Fibroblast of lung (primary cell): ENCODE measurements around the gene ZNF644. TPM values are rescaled to one million over a fixed set of nuclear protein-coding genes. Genes with fewer than 3 reads are reported as not detected.
"Not testable (repeated sequence)": the region's sequence is repeated elsewhere in the genome, so short reads cannot be mapped to it uniquely, and the experiment has no call there.

ENCODE experiments used
- DNase-seq, 2 donors: peaks; one replicate each; pipeline versions ENCODE4 v3.0.0 to v3.0.0-alpha.2; 2010; ENCODE audit warnings: low read depth in 2 of 2
- H2AFZ ChIP-seq: 2 replicates; pipeline ENCODE4 v1.5.1; 2012; ENCODE audit warnings: low read length, control low read depth, inconsistent platforms
- H3K27ac ChIP-seq: 2 replicates; pipeline ENCODE4 v1.5.1; 2011; ENCODE audit warnings: low read length, control low read depth; ENCODE audit not compliant: insufficient read depth
- H3K27me3 ChIP-seq: 2 replicates; pipeline ENCODE4 v1.5.1; 2011; ENCODE audit warnings: mild to moderate bottlenecking, low read length; ENCODE audit not compliant: control insufficient read depth, insufficient read depth
- H3K36me3 ChIP-seq: 2 replicates; pipeline ENCODE4 v1.5.1; 2011; ENCODE audit warnings: low read length; ENCODE audit not compliant: control insufficient read depth, insufficient read depth
- H3K4me1 ChIP-seq: 2 replicates; pipeline ENCODE4 v1.5.1; 2011; ENCODE audit warnings: low read length; ENCODE audit not compliant: control insufficient read depth, insufficient read depth; ENCODE audit errors: extremely low read depth
- H3K4me2 ChIP-seq: 2 replicates; pipeline ENCODE4 v1.5.1; 2011; ENCODE audit warnings: low read length, control low read depth; ENCODE audit not compliant: insufficient read depth; ENCODE audit errors: extremely low read depth
- H3K4me3 ChIP-seq, 4 experiments: fragments of 200-600 bp in 1 of 4; sonication (generic) in 1 of 4; replicated peaks in 1 of 4; 2 replicates each; pipeline ENCODE4 v1.5.1; 2011 to 2016; ENCODE audit warnings: low read length in 4 of 4, low read depth in 3 of 4, mild to moderate bottlenecking in 3 of 4, control low read depth in 2 of 4, inconsistent platforms in 1 of 4, mixed read lengths in 1 of 4; ENCODE audit not compliant: insufficient read depth in 1 of 4; ENCODE audit errors: control extremely low read depth in 1 of 4
- H3K79me2 ChIP-seq: 2 replicates; pipeline ENCODE4 v1.5.1; 2012; ENCODE audit warnings: mild to moderate bottlenecking, low read length, inconsistent platforms; ENCODE audit not compliant: control insufficient read depth, insufficient read depth
- H3K9ac ChIP-seq: 2 replicates; pipeline ENCODE4 v1.5.1; 2011; ENCODE audit warnings: mild to moderate bottlenecking, low read length, control low read depth; ENCODE audit not compliant: insufficient read depth
- H3K9me3 ChIP-seq: 2 replicates; pipeline ENCODE4 v1.5.1; 2012; ENCODE audit warnings: low read depth, low read length; ENCODE audit not compliant: control insufficient read depth, insufficient read depth
- H4K20me1 ChIP-seq: 2 replicates; pipeline ENCODE4 v1.5.1; 2011; ENCODE audit warnings: low read length; ENCODE audit not compliant: control insufficient read depth, insufficient read depth; ENCODE audit errors: extremely low read depth
- CTCF ChIP-seq, 2 donors: IDR thresholded peaks in 1 of 2; conservative IDR thresholded peaks in 1 of 2; 1 replicate in 1 of 2; 2 replicates in 1 of 2; pipeline ENCODE4 v1.5.1; 2011 to 2012; ENCODE audit warnings: low read length in 2 of 2, control low read depth in 1 of 2, inconsistent platforms in 1 of 2, low read depth in 1 of 2, mild to moderate bottlenecking in 1 of 2
- EZH2 ChIP-seq: IDR thresholded peaks from 2 replicates; pipeline ENCODE4 v1.5.1; 2012; ENCODE audit warnings: low read length, control low read depth, mild to moderate bottlenecking; ENCODE audit errors: missing control alignments
- polyA plus RNA-seq, 2 donors: library from polyadenylated mRNA; depleted of rRNA in 1 of 2; stranded (reverse) in 1 of 2; unstranded in 1 of 2; fragments of >200 nt; gene quantifications; 2 replicates each; pipeline ENCODE4 v1.2.1, GENCODE V29; 2011 to 2012; ENCODE audit warnings: missing spikeins in 1 of 2
- total RNA-seq: library from RNA; depleted of rRNA; stranded (reverse); fragments of >200 nt; gene quantifications from 2 replicates; pipeline ENCODE4 v1.2.1, GENCODE V29; 2014

Gene ZNF644
- total and polyA plus RNA-seq, 2 donors (not counting 1 experiment from before 2014, with no cell fraction given), result 25.6 to 56.8 TPM

- peak in 1 of 2 donors; percentile 42 for DNase-seq
- no peak overlapping the region for H3K27ac ChIP-seq
- H3K4me3 ChIP-seq, result no peak overlapping the region
- no peak for TF ChIP-seq EZH2
- TF ChIP-seq CTCF (conservative IDR thresholded peaks at IDR 0.05 in 1 of 2, IDR thresholded peaks at IDR 0.05 in 1 of 2; ENCODE audit: low read depth in 1 of 2, low read length in 2 of 2), result no peak
- peaks cover 8% of the 10 kb centered on the region for H3K36me3 ChIP-seq
- no peak overlapping the region for H3K9ac ChIP-seq
- H3K4me1 ChIP-seq, result no peaks in the 10 kb centered on the region
- H3K4me2 ChIP-seq, result no peak overlapping the region
- H3K9me3 ChIP-seq, result no peaks in the 10 kb centered on the region
- H3K27me3 ChIP-seq, result no peaks in the 10 kb centered on the region
- H4K20me1 ChIP-seq, result no peaks in the 10 kb centered on the region
- no peak overlapping the region for H2AFZ ChIP-seq
- peaks cover 5% of the 10 kb centered on the region for H3K79me2 ChIP-seq
Measured at GRCh38 chr1:90936731-90937130, 85.1 kb downstream of the ZNF644 start.

GRCh38 chr1:90936061-90936460 lies 85.8 kb downstream of the ZNF644 start:
- H3K79me2 ChIP-seq, result peaks cover 5% of the 10 kb centered on the region
- TF ChIP-seq EZH2 (no peak), CTCF (conservative IDR thresholded peaks at IDR 0.05 in 1 of 2, IDR thresholded peaks at IDR 0.05 in 1 of 2; ENCODE audit: low read depth in 1 of 2, low read length in 2 of 2) (no peak)
- H3K4me2 ChIP-seq, result no peak overlapping the region
- peak in 1 of 2 donors; percentile 59 for DNase-seq
- no peaks in the 10 kb centered on the region for H4K20me1 ChIP-seq
- H3K9me3 ChIP-seq, result no peaks in the 10 kb centered on the region
- no peak overlapping the region for H3K9ac ChIP-seq
- no peak overlapping the region for H2AFZ ChIP-seq
- peaks cover 8% of the 10 kb centered on the region for H3K36me3 ChIP-seq
- H3K27ac ChIP-seq, result no peak overlapping the region
- no peak overlapping the region for H3K4me3 ChIP-seq
- H3K27me3 ChIP-seq, result no peaks in the 10 kb centered on the region
- no peaks in the 10 kb centered on the region for H3K4me1 ChIP-seq

DNA sequence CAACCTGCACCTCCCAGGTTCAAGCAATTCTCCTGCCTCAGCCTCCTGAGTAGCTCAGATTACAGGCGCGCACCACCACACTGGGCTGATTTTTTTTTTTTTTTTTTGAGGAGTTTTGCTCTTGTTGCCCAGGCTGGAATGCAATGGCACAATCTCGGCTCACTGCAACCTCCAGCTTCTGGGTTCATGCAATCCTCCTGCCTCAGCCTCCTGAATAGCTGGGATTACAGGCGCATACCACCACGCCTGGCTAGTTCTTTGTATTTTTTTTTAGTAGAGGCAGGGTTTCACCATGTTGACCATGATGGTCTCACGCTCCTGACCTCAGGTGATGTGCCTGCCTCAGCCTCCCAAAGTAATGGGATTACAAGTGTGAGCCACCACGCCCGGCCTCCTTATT lies 93.6 kb downstream of the ZNF644 start:
- H3K27ac ChIP-seq, H3K27me3 ChIP-seq, H3K36me3 ChIP-seq, H3K4me3 ChIP-seq, H3K9me3 ChIP-seq, H4K20me1 ChIP-seq, H3K4me1 ChIP-seq, H3K9ac ChIP-seq, DNase-seq, H3K4me2 ChIP-seq, H2AFZ ChIP-seq: not testable (repeated sequence)
- peaks cover 29% of the 10 kb centered on the region for H3K79me2 ChIP-seq

GRCh38 chr1:90927674-90928073 lies 94.2 kb downstream of the ZNF644 start:
- not testable (repeated sequence) for H3K4me1 ChIP-seq, H4K20me1 ChIP-seq, H3K4me2 ChIP-seq, H3K9me3 ChIP-seq, DNase-seq, H2AFZ ChIP-seq, H3K36me3 ChIP-seq, H3K4me3 ChIP-seq, H3K27ac ChIP-seq, H3K27me3 ChIP-seq, H3K9ac ChIP-seq
- H3K79me2 ChIP-seq, result peaks cover 33% of the 10 kb centered on the region
